GM12892 (cell line): ENCODE measurements around the gene CCDC27.

ENCODE experiments used
- POLR2A ChIP-seq: IDR thresholded peaks from 2 replicates; pipeline ENCODE4 v1.6.1; 2011; ENCODE audit warnings: low read depth, low read length, control low read depth
- POLR2AphosphoS5 ChIP-seq: IDR thresholded peaks from 2 replicates; pipeline ENCODE4 v1.6.1; 2011; ENCODE audit warnings: low read depth, low read length, control low read depth

DNA sequence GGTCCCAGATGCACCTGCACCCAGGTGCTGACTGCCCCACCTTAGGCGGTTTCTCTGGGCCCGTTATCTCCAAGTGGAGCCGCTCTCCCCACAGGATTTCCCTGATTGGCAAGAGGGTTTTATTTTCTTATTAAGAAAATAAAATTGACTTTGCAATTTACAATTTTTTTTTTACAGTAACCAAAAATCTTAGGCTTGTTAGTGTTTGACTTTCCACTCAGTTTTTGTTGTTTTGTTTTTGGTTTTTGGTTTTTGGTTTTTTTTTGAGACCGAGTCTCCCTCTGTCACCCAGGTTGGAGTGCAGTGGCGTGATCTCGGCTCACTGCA is 4.8 kb upstream of the CCDC27 start:
- no peak for TF ChIP-seq POLR2AphosphoS5
- no peak for TF ChIP-seq POLR2A
